Gastroesophageal sphincter (tissue), 4 donors: ENCODE results near the gene SULT1E1. TPM values are rescaled to one million over a fixed set of nuclear protein-coding genes. Genes with fewer than 3 reads are reported as not detected.

Experiments used
- ATAC-seq: fragments of 150-250 bp; one replicate; pipeline ENCODE4 v1.9.1; 2016; ENCODE audit warnings: mild to moderate bottlenecking, moderate library complexity
- H3K27ac ChIP-seq, 4 donors: fragments of 200-600 bp; sonication (generic) in 3 of 4; 1 replicate in 3 of 4; 2 replicates in 1 of 4; pipeline ENCODE4 v1.5.1; 2016 to 2019
- H3K27me3 ChIP-seq: fragments of 200-600 bp; sonication (generic); one replicate; pipeline ENCODE4 v1.5.1; 2019
- H3K36me3 ChIP-seq, 2 donors: fragments of 200-600 bp; sonication (generic); one replicate each; pipeline ENCODE4 v1.5.1; 2019; ENCODE audit warnings: control low read depth in 1 of 2
- H3K4me1 ChIP-seq, 3 donors: fragments of 200-600 bp; sonication (generic); 1 replicate in 2 of 3; 2 replicates in 1 of 3; pipeline ENCODE4 v1.5.1; 2016 to 2019; ENCODE audit warnings: control low read depth in 2 of 3
- H3K4me3 ChIP-seq, 2 donors: fragments of 200-600 bp; sonication (generic); one replicate each; pipeline ENCODE4 v1.5.1; 2019; ENCODE audit warnings: mild to moderate bottlenecking in 1 of 2, moderate library complexity in 1 of 2
- H3K9me3 ChIP-seq, 3 donors: fragments of 200-600 bp; sonication (generic); one replicate each; pipeline ENCODE4 v1.5.1; 2017 to 2019; ENCODE audit warnings: control low read depth in 2 of 3
- CTCF ChIP-seq, 4 experiments: fragments of 200-600 bp in 2 of 4; fragments of 450-650 bp in 2 of 4; sonication (generic) in 1 of 4; IDR thresholded peaks; one replicate each; pipeline ENCODE4 v1.5.1; 2017 to 2019; ENCODE audit warnings: antibody characterized with exemption in 4 of 4, mild to moderate bottlenecking in 2 of 4, moderate library complexity in 2 of 4
- EP300 ChIP-seq: sonication (generic); formaldehyde crosslinking; IDR thresholded peaks from one replicate; pipeline ENCODE4 v1.6.1; 2017; ENCODE audit warnings: antibody characterized with exemption, mild to moderate bottlenecking
- POLR2A ChIP-seq, 2 donors: fragments of 450-650 bp; IDR thresholded peaks; one replicate each; pipeline ENCODE4 v1.6.1; 2017; ENCODE audit warnings: antibody characterized with exemption in 2 of 2, mild to moderate bottlenecking in 2 of 2, moderate library complexity in 1 of 2
- POLR2AphosphoS5 ChIP-seq: sonication (generic); formaldehyde crosslinking; IDR thresholded peaks from one replicate; pipeline ENCODE4 v1.6.1; 2017; ENCODE audit warnings: antibody characterized with exemption
- WGBS, 2 donors: methylation state at CpG; one replicate each; pipeline ENCODE4 v1.1.5; 2018; ENCODE audit warnings: low coverage in 1 of 2; 5-methylcytosine and 5-hydroxymethylcytosine counted together
- total RNA-seq, 4 donors: library from RNA; depleted of rRNA; stranded (reverse); fragments of >200 nt; gene quantifications; one replicate each; pipeline ENCODE4 v1.1.0, GENCODE V29; 2016

Gene SULT1E1, protein sequence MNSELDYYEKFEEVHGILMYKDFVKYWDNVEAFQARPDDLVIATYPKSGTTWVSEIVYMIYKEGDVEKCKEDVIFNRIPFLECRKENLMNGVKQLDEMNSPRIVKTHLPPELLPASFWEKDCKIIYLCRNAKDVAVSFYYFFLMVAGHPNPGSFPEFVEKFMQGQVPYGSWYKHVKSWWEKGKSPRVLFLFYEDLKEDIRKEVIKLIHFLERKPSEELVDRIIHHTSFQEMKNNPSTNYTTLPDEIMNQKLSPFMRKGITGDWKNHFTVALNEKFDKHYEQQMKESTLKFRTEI
- not detected for total RNA-seq

GRCh38 chr4:69860052-69860451 is at the start of gene SULT1E1:
SULT1E1 (minus strand) TSS chr4:69860145; CDS start chr4:69857644, 2,501 bp downstream.
- WGBS, 2 donors: 38% methylated on average over 1 of the region's 1 CpG; no CpG with 5 or more reads in 1 of the 2 donors
- Histone ChIP-seq H3K4me3 (no peak within 1 kb of the TSS), H3K36me3 (no peaks in the 10 kb centered on the region), H3K9me3 (no peaks in the 10 kb centered on the region), H3K27ac (no peak within 1 kb of the TSS), H3K4me1 (no peaks in the 10 kb centered on the region), H3K27me3 (no peaks in the 10 kb centered on the region)
- ATAC-seq: no peak
- TF ChIP-seq POLR2A (IDR thresholded peaks at IDR 0.05) (no peak), POLR2AphosphoS5 (no peak), EP300 (no peak)

- Histone ChIP-seq H3K4me1 (no peaks in the 10 kb centered on the region), H3K27ac (no peak overlapping the region), H3K27me3 (no peaks in the 10 kb centered on the region), H3K36me3 (no peaks in the 10 kb centered on the region), H3K4me3 (no peak overlapping the region), H3K9me3 (no peaks in the 10 kb centered on the region)
- TF ChIP-seq CTCF (IDR thresholded peaks at IDR 0.05) (no peak), POLR2AphosphoS5 (no peak)
- no peak for ATAC-seq
- WGBS, 2 donors: 91 to 100% methylated on average over 2 to 4 of the region's 4 CpGs
Observed at GRCh38 chr4:69909195-69909594, 49.2 kb upstream of the SULT1E1 start.

GRCh38 chr4:69907151-69907550 is 47.2 kb upstream of the SULT1E1 start:
- no peaks in the 10 kb centered on the region for H3K9me3 ChIP-seq
- no peaks in the 10 kb centered on the region for H3K36me3 ChIP-seq
- ATAC-seq: no peak
- no peak overlapping the region for H3K27ac ChIP-seq
- H3K4me3 ChIP-seq: no peak overlapping the region
- TF ChIP-seq POLR2A (IDR thresholded peaks at IDR 0.05) (no peak), EP300 (no peak), POLR2AphosphoS5 (no peak), CTCF (IDR thresholded peaks at IDR 0.05) (no peak)
- H3K4me1 ChIP-seq: no peaks in the 10 kb centered on the region
- no peaks in the 10 kb centered on the region for H3K27me3 ChIP-seq
- 6 to 41% methylated on average over 1 of the region's 1 CpG for WGBS, 2 donors

DNA sequence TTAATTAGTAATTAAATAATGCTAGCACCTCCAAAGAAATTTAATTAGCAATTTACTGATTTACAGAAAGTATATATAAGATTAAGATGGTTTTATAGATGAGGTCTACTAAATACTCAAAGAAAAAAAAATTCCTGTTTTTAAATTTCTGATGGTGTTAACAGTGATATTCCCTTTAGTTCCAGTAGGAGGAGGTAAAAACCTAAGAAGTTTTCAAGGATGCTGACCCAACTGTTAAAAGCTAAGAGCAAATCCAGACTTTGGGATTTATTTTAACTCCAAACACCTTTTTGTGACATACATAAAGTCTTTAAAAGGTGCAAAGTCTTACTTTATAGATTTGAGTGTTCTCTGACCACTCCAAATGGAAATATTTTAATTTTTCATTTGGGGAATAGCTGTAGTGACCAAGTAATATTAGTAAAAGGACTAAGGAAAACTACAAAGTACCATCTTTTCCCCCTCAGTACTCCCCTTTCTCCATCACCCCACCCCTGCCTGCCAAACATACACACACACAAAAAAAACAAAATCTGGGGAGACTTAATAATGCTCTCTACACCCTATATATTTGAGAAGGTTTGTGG is 36.7 kb upstream of the SULT1E1 start:
- Histone ChIP-seq H3K27ac (no peak overlapping the region), H3K4me3 (no peak overlapping the region), H3K9me3 (no peaks in the 10 kb centered on the region), H3K4me1 (no peaks in the 10 kb centered on the region), H3K27me3 (no peaks in the 10 kb centered on the region), H3K36me3 (no peaks in the 10 kb centered on the region)
- no peak for ATAC-seq
- TF ChIP-seq POLR2AphosphoS5 (no peak), EP300 (no peak), POLR2A (IDR thresholded peaks at IDR 0.05) (no peak), CTCF (IDR thresholded peaks at IDR 0.05) (peak in 1 of 4 experiments; percentile 39)

DNA sequence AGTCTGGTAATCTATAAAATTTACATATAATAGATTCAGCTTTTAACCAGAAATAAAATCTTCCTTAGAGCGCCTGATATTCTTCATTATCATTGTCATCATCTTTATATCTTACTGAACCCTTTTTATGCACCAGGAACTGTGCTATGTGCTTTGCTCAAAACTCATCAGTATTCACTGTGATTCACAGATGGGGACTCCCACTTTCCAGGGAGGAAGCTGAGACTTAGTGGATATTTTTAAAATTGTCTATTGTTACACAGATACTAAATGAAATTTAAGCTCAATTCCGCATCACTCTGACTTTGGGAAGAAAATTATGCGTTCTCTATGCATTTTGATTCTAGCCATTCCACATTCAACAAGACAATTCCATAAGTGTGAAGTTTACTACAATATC is 34.8 kb upstream of the SULT1E1 start:
- Histone ChIP-seq H3K4me3 (no peak overlapping the region), H3K27ac (no peak overlapping the region), H3K36me3 (no peaks in the 10 kb centered on the region), H3K9me3 (no peaks in the 10 kb centered on the region), H3K27me3 (no peaks in the 10 kb centered on the region), H3K4me1 (no peaks in the 10 kb centered on the region)
- 82 to 89% methylated on average over 3 of the region's 3 CpGs for WGBS, 2 donors
- no peak for TF ChIP-seq POLR2A (IDR thresholded peaks at IDR 0.05)
- no peak for TF ChIP-seq POLR2AphosphoS5
- TF ChIP-seq CTCF (IDR thresholded peaks at IDR 0.05): no peak
- TF ChIP-seq EP300: no peak
- no peak for ATAC-seq
